Hippocampal formation (tissue), 2 donors: ENCODE measurements around the gene C2CD4C.
"Not testable (repeated sequence)": the region's sequence is repeated elsewhere in the genome, so short reads cannot be mapped to it uniquely, and the experiment has no call there.

Experiments
- DNase-seq, 2 donors: peaks; one replicate each; lab custom pipeline; 2025; lab: John Stamatoyannopoulos, UW

C2CD4C gene

GRCh38 chr19:399370-399769 is 9.6 kb downstream of the C2CD4C start:
- DNase-seq = no peak

- no peak for DNase-seq
Measured at GRCh38 chr19:398719-399118, 10.2 kb downstream of the C2CD4C start.

GRCh38 chr19:397941-398706 is 10.8 kb downstream of the C2CD4C start:
- DNase-seq = no peak

GRCh38 chr19:397321-397720 is 11.6 kb downstream of the C2CD4C start:
- DNase-seq = no peak

- no peak for DNase-seq
Measured at GRCh38 chr19:395467-395866, 13.5 kb downstream of the C2CD4C start.

- DNase-seq = not testable (repeated sequence)
Measured at GRCh38 chr19:394857-395256, 14.1 kb downstream of the C2CD4C start.

GRCh38 chr19:393560-393959 is 15.4 kb downstream of the C2CD4C start:
- not testable (repeated sequence) for DNase-seq

GRCh38 chr19:392375-392970 is 16.5 kb downstream of the C2CD4C start:
- DNase-seq = no peak

- no peak for DNase-seq
Measured at GRCh38 chr19:391726-392374, 17.1 kb downstream of the C2CD4C start.

GRCh38 chr19:391207-391557 is 17.8 kb downstream of the C2CD4C start:
- no peak for DNase-seq

- no peak for DNase-seq
Measured at GRCh38 chr19:390386-391206, 18.4 kb downstream of the C2CD4C start.

- DNase-seq = no peak
Measured at GRCh38 chr19:389935-390289, 19.0 kb downstream of the C2CD4C start.

GRCh38 chr19:389255-389934 is 19.6 kb downstream of the C2CD4C start:
- DNase-seq = no peak

- no peak for DNase-seq
Measured at GRCh38 chr19:388691-389090, 20.3 kb downstream of the C2CD4C start.

- no peak for DNase-seq
Measured at GRCh38 chr19:387777-388176, 21.2 kb downstream of the C2CD4C start.

GRCh38 chr19:386632-387301 is 22.2 kb downstream of the C2CD4C start:
- not testable (repeated sequence) for DNase-seq

- not testable (repeated sequence) for DNase-seq
Measured at GRCh38 chr19:386189-386588, 22.8 kb downstream of the C2CD4C start.

- no peak for DNase-seq
Measured at GRCh38 chr19:384799-385169, 24.2 kb downstream of the C2CD4C start.

GRCh38 chr19:383922-384798 is 24.8 kb downstream of the C2CD4C start:
- peak in 1 of 2 donors; percentile 24 for DNase-seq

- no peak for DNase-seq
Measured at GRCh38 chr19:383040-383439, 25.9 kb downstream of the C2CD4C start.
